ENCODE measurements around the gene HOXA11. TPM values are rescaled to one million over a fixed set of nuclear protein-coding genes. Genes with fewer than 3 reads are reported as not detected.
A peak's percentile ranks its signal among the peaks of the same experiment; 100 is the strongest.

The HOXA11 gene
- total and polyA plus RNA-seq, 12 donors: 0.13 to 3.0 (median 1.2) TPM; not detected in 2

GRCh38 chr7:27191161-27191731 lies 6.2 kb upstream of the HOXA11 start:
- Histone ChIP-seq H3K27ac (no peak overlapping the region), H3K9me3 (replicated peaks in 1 of 3) (no peaks in the 10 kb centered on the region), H3K27me3 (peaks cover 100% of the 10 kb centered on the region), H3K4me3 (no peak overlapping the region), H3K4me1 (replicated peaks in 1 of 2) (peaks cover 9 to 21% of the 10 kb centered on the region in 2 donors), H3K36me3 (replicated peaks in 1 of 2) (no peaks in the 10 kb centered on the region)
- TF ChIP-seq POLR2A (IDR thresholded peaks at IDR 0.05): no peak
- TF ChIP-seq, protein P1, sequence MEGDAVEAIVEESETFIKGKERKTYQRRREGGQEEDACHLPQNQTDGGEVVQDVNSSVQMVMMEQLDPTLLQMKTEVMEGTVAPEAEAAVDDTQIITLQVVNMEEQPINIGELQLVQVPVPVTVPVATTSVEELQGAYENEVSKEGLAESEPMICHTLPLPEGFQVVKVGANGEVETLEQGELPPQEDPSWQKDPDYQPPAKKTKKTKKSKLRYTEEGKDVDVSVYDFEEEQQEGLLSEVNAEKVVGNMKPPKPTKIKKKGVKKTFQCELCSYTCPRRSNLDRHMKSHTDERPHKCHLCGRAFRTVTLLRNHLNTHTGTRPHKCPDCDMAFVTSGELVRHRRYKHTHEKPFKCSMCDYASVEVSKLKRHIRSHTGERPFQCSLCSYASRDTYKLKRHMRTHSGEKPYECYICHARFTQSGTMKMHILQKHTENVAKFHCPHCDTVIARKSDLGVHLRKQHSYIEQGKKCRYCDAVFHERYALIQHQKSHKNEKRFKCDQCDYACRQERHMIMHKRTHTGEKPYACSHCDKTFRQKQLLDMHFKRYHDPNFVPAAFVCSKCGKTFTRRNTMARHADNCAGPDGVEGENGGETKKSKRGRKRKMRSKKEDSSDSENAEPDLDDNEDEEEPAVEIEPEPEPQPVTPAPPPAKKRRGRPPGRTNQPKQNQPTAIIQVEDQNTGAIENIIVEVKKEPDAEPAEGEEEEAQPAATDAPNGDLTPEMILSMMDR (IDR thresholded peaks at IDR 0.05): no peak
- WGBS, 4 donors: 62 to 69% (median 66%) methylated on average over 15 of the region's 15 CpGs
- DNase-seq: peak in 3 of 7 donors; percentile 4 to 20 (median 12)
- intact Hi-C loops (cut with DNase I): loop anchor here in 1 of 2 donors (10.0 kb wide), 3 partner anchors 734 to 904 kb away; no protein-coding TSS in a partner anchor

- peak in 3 of 7 donors; percentile 10 to 29 (median 11) for DNase-seq
- Histone ChIP-seq H3K9me3 (replicated peaks in 1 of 3) (no peaks in the 10 kb centered on the region), H3K4me3 (no peak overlapping the region), H3K36me3 (replicated peaks in 1 of 2) (no peaks in the 10 kb centered on the region), H3K4me1 (replicated peaks in 1 of 2) (peaks cover 9 to 21% of the 10 kb centered on the region in 2 donors), H3K27me3 (peaks cover 100% of the 10 kb centered on the region), H3K27ac (no peak overlapping the region)
- intact Hi-C loops (cut with DNase I): loop anchor here (10.0 kb wide), 4 partner anchors 735 to 1315 kb away; no protein-coding TSS in a partner anchor
- WGBS, 4 donors: 42 to 62% (median 57%) methylated on average over 7 of the region's 7 CpGs
- TF ChIP-seq, protein P1 (IDR thresholded peaks at IDR 0.05): no peak
- no peak for TF ChIP-seq POLR2A (IDR thresholded peaks at IDR 0.05)
These were observed 5.1 kb upstream of the HOXA11 start for GRCh38 chr7:27189997-27190748.

DNA sequence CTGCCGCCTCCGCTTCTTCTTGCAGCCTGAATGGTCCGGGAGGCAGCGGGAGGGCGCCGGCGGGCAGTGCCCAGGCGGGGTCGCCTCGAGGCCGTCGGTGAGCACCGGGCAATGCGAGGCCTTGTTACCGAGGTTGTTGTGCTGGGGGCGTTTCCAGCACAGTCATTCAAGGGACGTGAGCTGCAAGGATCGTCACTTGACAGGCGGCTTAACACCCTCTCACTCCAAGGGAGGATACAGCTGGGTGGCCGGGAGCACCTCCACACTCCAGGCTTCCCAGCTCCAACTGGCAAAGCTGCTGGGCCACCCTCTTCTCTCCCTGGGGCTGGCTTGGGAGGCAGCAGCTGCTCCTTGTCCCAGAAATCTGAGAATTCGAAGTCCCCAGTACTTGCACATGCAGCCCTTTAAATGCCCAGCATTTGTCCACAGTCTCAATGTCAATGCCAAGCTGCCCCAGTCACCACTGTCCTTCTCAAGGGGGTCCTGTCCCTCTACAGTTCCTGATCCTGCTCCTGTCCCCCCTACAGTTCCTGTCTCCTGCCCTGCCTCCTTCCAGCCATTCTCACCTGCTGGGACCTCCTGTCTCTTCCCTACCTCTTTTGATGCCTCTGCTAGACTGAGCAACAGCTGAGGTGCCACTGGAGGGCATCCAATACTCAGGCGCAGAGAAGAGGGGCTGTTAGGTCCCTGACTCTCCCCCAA lies 4.4 kb upstream of the HOXA11 start:
- intact Hi-C loops (cut with DNase I): loop anchor here in 1 of 2 donors (10.0 kb wide), 1 partner anchor 1315 kb away; no protein-coding TSS in a partner anchor
- no peak overlapping the region for H3K27ac ChIP-seq
- H3K4me3 ChIP-seq: no peak overlapping the region
- no peaks in the 10 kb centered on the region for H3K36me3 ChIP-seq (replicated peaks in 1 of 2)
- H3K9me3 ChIP-seq (replicated peaks in 1 of 3): no peaks in the 10 kb centered on the region
- 26 to 65% (median 33%) methylated on average over 5 to 22 of the region's 22 CpGs for WGBS, 4 donors
- TF ChIP-seq, protein P1 (IDR thresholded peaks at IDR 0.05): no peak
- no peak for TF ChIP-seq POLR2A (IDR thresholded peaks at IDR 0.05)
- peak in 3 of 7 donors; percentile 12 to 47 (median 13) for DNase-seq
- H3K4me1 ChIP-seq (replicated peaks in 1 of 2): peaks cover 12 to 27% of the 10 kb centered on the region in 2 donors
- peaks cover 100% of the 10 kb centered on the region for H3K27me3 ChIP-seq

Measured in adrenal gland (tissue), 12 donors.